ENCODE measurements around the gene SAMD14. TPM values are rescaled to one million over a fixed set of nuclear protein-coding genes. Genes with fewer than 3 reads are reported as not detected.

Gene SAMD14
- total RNA-seq, 1 donor = 2.5 TPM

Other genes starting within 250 kb of the SAMD14 start
- gene DLX4, start 161.0 kb downstream of the SAMD14 start, total RNA-seq = under 0.01 TPM in 1 of 2 replicates, not detected in the other
- 0.59 and 1.1 TPM in 2 replicates for gene DLX3, start 134.9 kb downstream of the SAMD14 start, total RNA-seq
- 73.4 and 81.4 TPM in 2 replicates for gene ITGA3, start 74.0 kb downstream of the SAMD14 start, total RNA-seq
- gene PDK2, start 34.8 kb downstream of the SAMD14 start, total RNA-seq = 43.4 and 54.8 TPM in 2 replicates
- 44.2 and 48.9 TPM in 2 replicates for gene PPP1R9B, start 20.5 kb upstream of the SAMD14 start, total RNA-seq
- gene SGCA, start 35.8 kb upstream of the SAMD14 start, total RNA-seq = 0.29 TPM in 1 of 2 replicates, not detected in the other
- 6,718 and 8,987 TPM in 2 replicates for gene COL1A1, start 71.5 kb upstream of the SAMD14 start, total RNA-seq
- gene TMEM92, start 144.3 kb upstream of the SAMD14 start, total RNA-seq = under 0.01 and 0.36 TPM in 2 replicates
- gene XYLT2, start 216.0 kb upstream of the SAMD14 start, total RNA-seq = 40.5 and 46.6 TPM in 2 replicates
- 54.2 and 55.7 TPM in 2 replicates for gene MRPL27, start 243.0 kb upstream of the SAMD14 start, total RNA-seq
- 0.59 and 0.72 TPM in 2 replicates for gene EME1, start 243.1 kb upstream of the SAMD14 start, total RNA-seq